GDM1 (cell line): ENCODE results near the gene SPATA3.
"Not testable (repeated sequence)": the region's sequence is repeated elsewhere in the genome, so short reads cannot be mapped to it uniquely, and the experiment has no call there.

Experiments used
- DNase-seq: peaks from one replicate; lab custom pipeline; 2025; lab: John Stamatoyannopoulos, UW

SPATA3 gene

GRCh38 chr2:230995821-230996220 lies at the start of gene SPATA3:
SPATA3 (plus strand) TSS chr2:230996121; CDS start chr2:230996234, 113 bp downstream.
- no peak for DNase-seq

DNA sequence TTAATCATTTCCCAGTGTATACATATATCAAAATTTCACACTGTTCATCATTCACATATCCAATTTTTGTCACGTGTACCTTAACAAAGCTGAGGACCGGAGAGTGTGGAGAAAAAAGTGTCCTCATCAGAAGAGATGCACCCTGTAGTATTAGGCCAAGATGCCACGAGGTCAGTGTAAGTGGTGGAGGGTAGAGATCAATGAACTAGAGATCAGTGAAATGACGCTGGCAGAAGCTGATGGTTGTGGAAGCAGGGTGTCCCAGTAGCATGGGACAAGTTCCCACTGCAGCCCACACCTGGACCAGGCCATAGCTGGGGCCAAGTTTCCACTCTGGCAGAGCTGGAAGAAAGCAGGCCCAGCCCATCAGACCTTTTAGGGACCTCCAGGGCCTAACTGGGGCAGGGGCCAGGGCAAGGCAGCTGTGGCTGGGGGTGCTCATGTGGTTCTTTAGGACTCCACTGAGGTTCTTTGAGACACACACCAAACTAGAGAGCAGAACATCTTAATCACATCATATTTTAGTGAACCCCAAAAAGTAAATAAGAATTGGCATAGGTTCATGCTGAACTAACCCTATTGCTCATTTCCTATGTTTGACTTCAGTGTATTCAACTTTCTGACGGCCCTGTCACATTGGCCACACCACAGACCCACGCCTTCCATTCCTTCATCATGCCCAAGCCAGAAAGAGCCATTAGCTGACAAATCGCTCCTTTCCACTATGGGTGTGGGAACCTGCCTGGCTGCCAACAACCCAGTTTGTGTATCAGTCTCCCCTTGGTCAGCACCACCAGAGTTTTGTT lies 49.3 kb upstream of the SPATA3 start:
- DNase-seq: no peak

DNA sequence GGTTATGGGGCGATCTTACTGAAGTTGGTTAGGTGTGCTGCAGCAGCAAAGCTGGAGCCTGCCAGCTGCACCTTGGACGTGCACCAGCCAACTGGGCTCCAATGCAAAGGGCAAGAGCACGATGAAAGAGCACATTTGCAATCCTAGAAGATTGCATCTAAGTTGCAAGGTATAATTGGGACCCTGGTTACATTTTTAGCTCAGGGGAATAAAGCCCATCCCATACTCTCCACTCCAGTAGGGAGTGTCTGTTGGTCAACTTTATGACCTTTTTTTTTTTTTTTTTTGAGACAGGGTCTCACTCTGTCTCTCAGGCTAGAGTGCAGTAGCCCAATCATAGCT lies 48.7 kb upstream of the SPATA3 start:
- DNase-seq: no peak

DNA sequence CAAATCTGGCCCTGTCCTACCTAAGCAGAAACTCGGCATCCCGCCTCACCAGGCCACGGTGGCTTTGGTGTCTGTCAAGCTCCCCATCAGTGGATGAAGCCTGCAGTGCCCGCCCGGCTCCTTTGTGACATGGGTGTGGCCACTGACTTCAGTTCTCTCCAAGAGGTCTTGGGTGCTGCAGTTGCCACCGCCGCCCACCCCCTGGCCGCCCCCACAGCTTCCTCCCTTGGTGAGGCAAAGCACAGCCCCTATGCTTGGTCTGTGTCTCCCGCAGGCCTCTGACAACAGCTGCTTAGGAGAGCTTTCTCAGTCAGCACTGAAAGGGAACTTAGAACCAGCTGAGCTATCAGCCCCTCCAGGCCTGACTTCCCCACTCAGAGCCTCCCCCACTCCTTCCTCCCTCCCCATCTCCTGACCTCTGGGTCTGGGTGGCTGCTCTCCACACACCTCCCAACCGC lies 48.0 kb upstream of the SPATA3 start:
- peak; percentile 17 for DNase-seq

- DNase-seq: no peak
Measured at GRCh38 chr2:230949966-230950873, 45.7 kb upstream of the SPATA3 start.

DNA sequence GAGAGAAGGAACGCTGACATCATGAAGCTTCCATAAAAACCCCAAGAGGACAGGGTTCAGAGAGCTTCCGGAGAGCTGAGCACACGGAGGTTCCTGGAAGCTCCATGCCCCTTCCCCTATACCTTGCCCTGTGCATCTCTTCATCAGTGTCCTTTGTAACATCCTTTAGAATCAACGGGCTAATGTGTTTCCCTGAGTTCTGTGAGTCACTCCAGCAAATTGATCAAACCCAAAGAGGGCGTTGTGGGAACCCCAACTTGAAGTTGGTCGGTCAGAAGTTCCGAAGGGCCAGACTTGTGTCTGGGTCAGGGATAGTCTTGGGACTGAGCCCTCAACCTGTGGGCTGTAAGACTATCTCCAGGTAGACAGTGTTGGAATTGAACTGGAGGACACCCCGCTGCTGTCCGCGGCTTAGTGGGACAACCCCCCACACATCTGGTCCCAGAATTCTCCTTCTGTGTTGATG lies 45.0 kb upstream of the SPATA3 start:
- no peak for DNase-seq

- DNase-seq: no peak
Measured at GRCh38 chr2:230951396-230951795, 44.5 kb upstream of the SPATA3 start.

GRCh38 chr2:230952226-230952956 lies 43.5 kb upstream of the SPATA3 start:
- no peak for DNase-seq

DNA sequence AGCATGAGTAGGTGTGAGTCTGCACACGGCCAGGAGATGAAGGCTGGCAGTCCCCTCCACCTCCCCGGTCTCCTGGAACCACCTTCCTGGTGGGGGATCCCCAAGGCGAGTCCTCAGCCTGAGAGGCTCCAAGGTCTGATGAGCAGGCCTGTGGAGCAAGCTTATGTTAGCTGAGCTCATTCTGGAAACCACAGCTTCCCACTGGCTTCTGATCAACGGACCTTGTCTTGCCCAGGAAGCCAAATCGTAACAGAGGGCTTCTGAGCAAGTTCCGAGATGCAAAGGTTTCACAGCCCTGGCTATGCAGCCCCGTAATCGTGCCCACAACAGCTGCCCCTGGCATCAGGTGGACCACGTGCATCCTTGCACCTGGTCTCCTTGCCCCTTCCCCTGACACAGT lies 42.1 kb upstream of the SPATA3 start:
- no peak for DNase-seq

DNA sequence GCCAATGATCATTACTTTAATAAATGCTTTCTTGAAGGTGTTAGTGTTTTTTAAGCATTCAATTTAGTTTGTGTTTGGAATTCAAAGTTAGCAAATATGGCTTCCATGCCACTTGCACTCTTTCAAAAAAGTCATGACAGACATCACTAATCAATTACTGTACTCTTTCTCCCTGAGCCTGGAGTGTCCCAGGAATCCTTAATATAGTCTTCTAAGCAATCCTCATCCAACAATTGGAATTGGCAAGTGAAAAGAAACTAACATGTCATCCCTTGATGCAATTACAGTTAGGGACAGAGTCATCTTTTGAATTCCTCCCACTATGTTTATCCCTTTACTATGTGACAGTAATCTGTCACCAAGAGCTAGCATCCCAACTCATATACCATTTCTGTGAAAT lies 41.2 kb upstream of the SPATA3 start:
- no peak for DNase-seq

- DNase-seq: no peak
Measured at GRCh38 chr2:230955163-230955737, 40.7 kb upstream of the SPATA3 start.

GRCh38 chr2:230956827-230957755 lies 38.8 kb upstream of the SPATA3 start:
- no peak for DNase-seq

- no peak for DNase-seq
Measured at GRCh38 chr2:230957756-230958391, 38.0 kb upstream of the SPATA3 start.

DNA sequence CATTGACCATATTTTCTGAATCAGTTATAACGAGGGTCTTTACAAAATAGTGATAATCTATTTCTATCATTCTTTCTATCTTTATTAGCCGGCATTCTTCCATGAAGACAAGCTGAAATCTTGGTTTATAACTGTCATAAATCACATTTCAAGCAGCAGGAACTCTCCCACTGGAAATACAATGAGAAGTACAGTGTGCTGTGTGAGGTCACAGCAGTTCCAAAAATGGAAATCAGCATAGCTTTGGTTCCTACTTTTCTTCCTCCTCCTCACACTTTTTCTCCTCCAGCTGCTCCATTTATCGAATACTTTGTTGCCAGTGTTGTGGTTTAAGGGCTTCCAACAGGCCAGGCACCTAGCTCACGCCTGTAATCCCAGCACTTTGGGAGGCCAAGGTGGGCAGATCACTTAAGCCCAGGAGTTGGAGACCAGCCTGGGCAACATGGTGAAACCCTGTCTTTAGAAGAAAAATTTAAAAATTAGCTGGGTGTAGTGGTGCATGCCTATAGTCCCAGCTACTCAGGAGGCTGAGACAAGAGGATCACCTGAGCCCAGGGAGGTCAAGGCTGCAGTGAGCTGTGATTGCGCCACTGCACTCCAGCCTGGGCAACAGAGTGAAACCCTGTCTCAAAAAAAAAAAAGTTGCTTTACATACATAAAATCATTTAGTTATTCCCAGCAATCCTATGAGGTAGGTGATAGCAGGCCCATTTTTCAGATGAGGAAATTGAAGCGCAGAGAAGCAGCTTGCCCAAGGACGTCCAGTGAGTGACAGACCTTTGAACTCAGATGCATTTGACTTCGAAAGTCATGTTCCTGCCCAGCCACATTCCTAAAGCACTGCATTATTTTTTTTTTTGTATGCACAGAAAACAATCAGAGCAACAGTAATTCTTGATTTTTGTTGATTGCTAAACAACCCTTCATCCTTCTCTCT lies 36.8 kb upstream of the SPATA3 start:
- DNase-seq: no peak

- no peak for DNase-seq
Measured at GRCh38 chr2:230960026-230960425, 35.9 kb upstream of the SPATA3 start.

DNA sequence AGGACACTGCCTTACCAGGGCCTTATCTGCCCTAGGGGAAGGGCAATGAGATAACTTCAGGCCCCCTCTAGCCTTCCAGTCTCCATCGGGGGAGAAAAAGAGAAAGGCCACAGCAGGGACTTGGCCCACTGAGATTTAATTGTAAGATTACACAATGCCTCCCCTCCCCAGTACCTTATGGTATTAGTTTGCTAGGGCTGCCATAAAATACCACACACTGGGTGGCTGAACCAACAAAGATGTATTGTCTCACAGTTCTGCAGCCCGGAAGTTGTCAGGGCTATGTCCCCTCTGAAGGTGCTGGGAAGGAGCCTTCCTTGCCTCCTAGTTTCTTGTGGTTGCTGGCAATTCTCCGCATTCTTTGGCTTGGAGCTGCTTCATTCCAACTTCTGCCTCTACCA lies 34.8 kb upstream of the SPATA3 start:
- no peak for DNase-seq

GRCh38 chr2:230964136-230964730 lies 31.7 kb upstream of the SPATA3 start:
- no peak for DNase-seq

DNA sequence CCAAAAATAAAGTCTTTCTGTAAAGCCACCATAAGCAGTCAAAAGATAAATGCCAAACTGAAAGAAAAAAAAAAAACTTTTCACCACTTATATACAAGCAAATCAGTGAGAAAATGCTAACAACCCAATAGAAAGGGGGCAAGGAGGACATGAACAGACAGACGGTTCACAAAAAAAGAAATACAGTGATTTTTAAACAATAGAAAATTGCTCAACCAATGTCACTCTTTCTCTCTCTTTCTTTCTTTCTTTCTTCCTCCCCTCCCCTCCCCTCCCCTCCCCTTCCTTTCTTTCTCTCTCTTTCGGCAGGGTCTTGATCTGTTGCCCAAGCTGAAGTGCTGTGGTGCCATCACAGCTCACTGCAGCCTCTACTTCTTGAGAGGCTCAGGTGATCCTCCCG lies 28.8 kb upstream of the SPATA3 start:
- no peak for DNase-seq

DNA sequence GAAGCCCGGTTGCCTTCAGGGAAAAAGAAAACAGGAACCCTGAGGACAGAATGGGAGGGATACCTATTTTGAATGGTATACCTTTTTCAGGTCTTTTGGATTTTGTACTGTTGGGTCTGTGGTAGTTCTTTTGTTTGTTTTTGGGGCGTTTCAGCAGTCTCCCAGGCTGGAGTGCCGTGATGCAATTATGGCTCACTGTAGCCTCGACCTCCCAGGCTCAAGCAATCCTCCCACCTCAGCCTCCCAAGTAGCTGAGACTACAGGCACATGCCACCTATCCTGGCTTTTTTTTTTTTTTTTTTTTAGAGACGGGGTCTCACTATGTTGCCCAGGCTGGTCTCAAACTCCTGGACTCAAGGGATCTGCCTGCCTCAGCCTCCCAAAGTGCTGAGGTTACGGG lies 27.6 kb upstream of the SPATA3 start:
- DNase-seq: not testable (repeated sequence)
